Tibial nerve (tissue), 4 donors: Measurements from ENCODE around the gene DUSP8. TPM values are rescaled to one million over a fixed set of nuclear protein-coding genes. Genes with fewer than 3 reads are reported as not detected.
"Not testable (repeated sequence)": the region's sequence is repeated elsewhere in the genome, so short reads cannot be mapped to it uniquely, and the experiment has no call there.

Experiments
- DNase-seq, 2 donors: peaks; one replicate each; pipeline ENCODE4 v3.0.0-alpha.2; 2019; ENCODE audit warnings: low spot score in 2 of 2
- H3K27ac ChIP-seq, 4 donors: fragments of 200-600 bp; sonication (generic) in 3 of 4; one replicate each; pipeline ENCODE4 v1.5.1; 2017 to 2019; ENCODE audit warnings: mild to moderate bottlenecking in 1 of 4
- H3K27me3 ChIP-seq, 2 donors: fragments of 200-600 bp; sonication (generic) in 1 of 2; one replicate each; pipeline versions ENCODE4 v1.5.1 to v1.6.0; 2017 to 2019
- H3K36me3 ChIP-seq, 3 donors: fragments of 200-600 bp; sonication (generic); one replicate each; pipeline ENCODE4 v1.5.1; 2018 to 2019
- H3K4me1 ChIP-seq, 4 donors: fragments of 200-600 bp; sonication (generic) in 3 of 4; one replicate each; pipeline ENCODE4 v1.5.1; 2017 to 2019
- H3K4me3 ChIP-seq, 4 donors: fragments of 200-600 bp; sonication (generic) in 3 of 4; one replicate each; pipeline ENCODE4 v1.5.1; 2017 to 2019; ENCODE audit warnings: mild to moderate bottlenecking in 1 of 4, moderate library complexity in 1 of 4
- H3K9me3 ChIP-seq, 4 donors: fragments of 200-600 bp; sonication (generic) in 3 of 4; one replicate each; pipeline ENCODE4 v1.5.1; 2017 to 2019
- EP300 ChIP-seq, 2 donors: sonication (generic); formaldehyde crosslinking; IDR thresholded peaks; one replicate each; pipeline ENCODE4 v1.6.1; 2017; ENCODE audit warnings: antibody characterized with exemption in 2 of 2, mild to moderate bottlenecking in 1 of 2
- POLR2A ChIP-seq, 2 donors: fragments of 450-650 bp; IDR thresholded peaks; one replicate each; pipeline ENCODE4 v1.6.1; 2017; ENCODE audit warnings: antibody characterized with exemption in 2 of 2, mild to moderate bottlenecking in 2 of 2, moderate library complexity in 2 of 2
- WGBS, 2 donors: methylation state at CpG; one replicate each; pipeline ENCODE4 v1.1.5; 2018; 5-methylcytosine and 5-hydroxymethylcytosine counted together
- total RNA-seq, 4 donors: library from RNA; depleted of rRNA; stranded (reverse); fragments of >200 nt; gene quantifications; one replicate each; pipeline ENCODE4 v1.1.0, GENCODE V29; 2016
- TF ChIP-seq, protein P1 (sequence below), 5 experiments: fragments of 200-600 bp in 3 of 5; fragments of 450-650 bp in 2 of 5; sonication (generic) in 3 of 5; IDR thresholded peaks; one replicate each; pipeline ENCODE4 v1.5.1; 2016 to 2019; ENCODE audit warnings: antibody characterized with exemption in 5 of 5, mild to moderate bottlenecking in 3 of 5, moderate library complexity in 2 of 5

DUSP8 gene
- total RNA-seq, 4 donors from 2014 or later: 1.9 to 10.8 (median 3.4) TPM

DNA sequence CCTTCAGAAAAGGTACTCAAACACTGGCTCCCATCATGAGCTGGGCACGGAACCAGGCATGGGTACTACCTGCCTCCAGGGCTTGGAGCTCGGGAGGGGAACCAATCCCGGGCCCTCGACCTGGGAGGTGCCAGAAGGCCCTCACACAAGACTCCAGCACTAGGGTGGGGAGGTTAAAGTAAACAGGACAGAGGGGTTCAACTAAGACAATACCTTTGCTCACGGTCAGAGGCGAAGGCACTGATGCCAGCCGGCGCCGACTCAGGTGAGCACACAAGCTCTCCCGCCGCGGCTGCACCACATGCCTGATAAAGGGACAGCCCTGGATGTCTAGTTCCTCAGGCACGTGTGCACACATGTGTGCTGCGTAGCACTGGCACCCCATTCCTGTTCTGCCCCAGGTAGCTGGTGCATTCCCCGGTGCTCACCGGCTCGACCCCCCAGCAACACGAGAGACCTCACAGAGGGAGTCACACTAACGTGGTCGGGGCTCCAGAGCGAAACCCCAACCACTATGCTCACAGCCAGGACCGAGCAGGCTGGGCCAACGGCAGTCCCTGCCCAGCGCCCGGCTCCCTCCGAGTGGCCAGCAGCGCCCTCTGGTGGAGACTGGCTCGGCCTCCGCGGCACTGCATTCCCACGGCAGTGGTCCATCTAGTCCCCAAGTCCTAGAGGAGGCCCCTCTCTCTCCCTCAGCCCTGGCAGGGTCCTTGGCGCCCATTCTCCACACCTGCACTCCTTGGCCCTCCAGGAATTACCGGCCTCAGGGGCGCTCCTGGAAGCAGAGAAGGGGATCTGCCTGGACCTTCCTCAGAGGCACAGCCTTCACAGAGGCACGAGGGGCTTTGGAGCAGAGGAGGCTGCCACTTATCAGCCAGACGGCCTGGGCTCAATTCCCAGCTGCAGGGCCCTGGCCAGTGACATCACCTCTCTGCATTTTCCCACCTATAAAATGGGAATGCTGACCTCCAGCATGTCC, 56.7 kb downstream of the DUSP8 start:
- Histone ChIP-seq H3K27ac (peak overlapping the region in 2 of 4 donors; percentile 27 to 65), H3K27me3 (no peaks in the 10 kb centered on the region), H3K36me3 (peaks cover 0 to 3% (median 0%) of the 10 kb centered on the region in 3 donors), H3K4me1 (peaks cover 0 to 88% (median 27%) of the 10 kb centered on the region in 4 donors), H3K4me3 (peak overlapping the region in 1 of 4 donors; percentile 17), H3K9me3 (no peaks in the 10 kb centered on the region)
- DNase-seq: peak; percentile 69 to 78
- WGBS, 2 donors: 39 to 40% methylated on average over 28 to 30 of the region's 36 CpGs
- TF ChIP-seq POLR2A (IDR thresholded peaks at IDR 0.05) (no peak), EP300 (IDR thresholded peaks at IDR 0.05) (peak in 1 of 2 donors; percentile 50)
- TF ChIP-seq, protein P1, sequence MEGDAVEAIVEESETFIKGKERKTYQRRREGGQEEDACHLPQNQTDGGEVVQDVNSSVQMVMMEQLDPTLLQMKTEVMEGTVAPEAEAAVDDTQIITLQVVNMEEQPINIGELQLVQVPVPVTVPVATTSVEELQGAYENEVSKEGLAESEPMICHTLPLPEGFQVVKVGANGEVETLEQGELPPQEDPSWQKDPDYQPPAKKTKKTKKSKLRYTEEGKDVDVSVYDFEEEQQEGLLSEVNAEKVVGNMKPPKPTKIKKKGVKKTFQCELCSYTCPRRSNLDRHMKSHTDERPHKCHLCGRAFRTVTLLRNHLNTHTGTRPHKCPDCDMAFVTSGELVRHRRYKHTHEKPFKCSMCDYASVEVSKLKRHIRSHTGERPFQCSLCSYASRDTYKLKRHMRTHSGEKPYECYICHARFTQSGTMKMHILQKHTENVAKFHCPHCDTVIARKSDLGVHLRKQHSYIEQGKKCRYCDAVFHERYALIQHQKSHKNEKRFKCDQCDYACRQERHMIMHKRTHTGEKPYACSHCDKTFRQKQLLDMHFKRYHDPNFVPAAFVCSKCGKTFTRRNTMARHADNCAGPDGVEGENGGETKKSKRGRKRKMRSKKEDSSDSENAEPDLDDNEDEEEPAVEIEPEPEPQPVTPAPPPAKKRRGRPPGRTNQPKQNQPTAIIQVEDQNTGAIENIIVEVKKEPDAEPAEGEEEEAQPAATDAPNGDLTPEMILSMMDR (IDR thresholded peaks at IDR 0.05): peak; percentile 86 to 97 (median 95)

DNA sequence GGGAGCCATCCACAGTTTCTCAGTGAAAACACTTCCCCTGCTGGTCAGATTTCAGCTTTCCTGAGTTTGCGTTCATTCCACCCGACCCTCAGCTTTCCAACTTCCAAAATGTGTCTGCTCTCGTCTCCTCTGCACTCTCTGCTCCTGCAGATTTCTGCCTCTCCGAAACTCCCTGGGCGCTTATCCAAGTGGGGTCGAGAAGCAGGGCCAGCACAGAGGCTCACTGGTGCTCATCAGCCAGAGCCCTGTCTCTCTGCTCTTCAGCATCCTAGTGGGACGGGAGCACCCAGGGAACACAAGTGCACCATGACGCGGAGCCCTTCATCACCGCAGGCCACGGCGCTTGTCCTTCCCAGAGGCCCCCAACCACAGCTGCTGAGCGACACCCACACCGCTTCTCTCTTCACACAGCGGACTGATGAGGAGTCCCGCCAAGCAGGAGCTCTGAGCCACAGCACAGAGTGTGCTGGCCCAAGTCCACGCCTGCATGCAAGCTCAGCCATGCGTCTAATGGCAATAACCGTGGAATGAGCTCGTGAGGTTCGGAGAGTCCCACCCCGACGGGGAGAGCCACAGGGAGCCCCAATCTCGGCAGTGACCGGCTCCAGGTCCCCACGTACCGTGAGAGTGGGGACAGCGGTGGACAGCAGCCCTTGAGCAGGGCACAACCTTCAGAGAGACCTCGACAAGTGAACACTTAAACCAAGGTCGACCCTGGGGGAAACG, 57.6 kb downstream of the DUSP8 start:
- DNase-seq: no peak
- Histone ChIP-seq H3K4me3 (no peak overlapping the region), H3K27ac (peak overlapping the region in 2 of 4 donors; percentile 27 to 65), H3K36me3 (peaks cover 0 to 3% (median 0%) of the 10 kb centered on the region in 3 donors), H3K27me3 (no peaks in the 10 kb centered on the region), H3K4me1 (peaks cover 0 to 84% (median 27%) of the 10 kb centered on the region in 4 donors), H3K9me3 (no peaks in the 10 kb centered on the region)
- TF ChIP-seq, protein P1 (IDR thresholded peaks at IDR 0.05): no peak
- peak in 1 of 2 donors; percentile 16 for TF ChIP-seq EP300 (IDR thresholded peaks at IDR 0.05)
- 71 to 72% methylated on average over 27 to 31 of the region's 31 CpGs for WGBS, 2 donors

DNA sequence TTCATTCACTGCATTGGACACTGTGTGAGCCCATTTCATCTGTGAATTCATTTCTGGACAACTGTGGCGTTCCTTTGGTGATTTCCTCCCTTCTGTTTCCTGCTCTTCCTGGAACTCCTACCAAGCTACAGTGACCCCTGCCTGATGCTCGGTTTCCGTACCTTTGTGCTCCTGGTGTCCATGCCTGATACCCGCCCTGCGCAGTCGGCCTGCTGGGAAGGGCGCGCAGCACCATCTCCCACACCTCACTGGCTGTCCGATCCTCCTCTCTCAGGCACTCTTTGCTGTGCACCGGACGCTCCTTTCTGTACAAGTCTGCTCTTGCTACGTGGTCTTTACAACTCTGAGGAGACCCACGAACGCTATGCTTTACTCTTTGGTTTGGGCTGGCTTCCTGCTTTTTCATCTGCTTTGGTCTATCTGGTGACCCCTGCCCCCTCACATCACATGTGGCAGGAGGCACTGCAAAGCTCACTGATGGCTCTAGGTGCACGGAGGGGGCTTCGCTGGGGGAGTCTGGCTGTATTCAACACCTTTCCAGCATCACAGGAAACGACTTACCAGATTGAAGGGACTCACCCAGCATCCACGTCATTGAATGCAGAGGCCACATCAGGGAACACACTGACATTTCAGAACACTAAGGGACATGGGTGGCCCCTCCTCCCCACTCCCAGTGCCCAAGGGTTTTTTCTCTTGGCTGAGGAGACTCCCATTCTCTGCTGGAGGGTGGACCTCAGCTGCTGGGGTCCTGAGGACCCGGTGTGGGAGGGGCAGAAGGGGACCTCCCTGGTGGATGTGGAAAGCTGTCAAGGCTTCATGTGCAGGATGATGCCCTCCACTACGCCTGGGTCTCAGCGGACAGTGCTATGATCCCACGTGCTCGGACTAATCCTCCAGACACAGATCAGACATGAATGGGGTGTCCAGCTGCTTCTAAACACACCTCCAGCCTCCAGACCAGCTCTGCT, 58.5 kb downstream of the DUSP8 start:
- Histone ChIP-seq H3K27ac (peak overlapping the region in 3 of 4 donors; percentile 45 to 65 (median 52)), H3K9me3 (no peaks in the 10 kb centered on the region), H3K4me1 (peaks cover 0 to 84% (median 28%) of the 10 kb centered on the region in 4 donors), H3K36me3 (no peaks in the 10 kb centered on the region), H3K27me3 (no peaks in the 10 kb centered on the region), H3K4me3 (no peak overlapping the region)
- WGBS, 2 donors: 73 to 83% methylated on average over 19 to 23 of the region's 23 CpGs
- DNase-seq: no peak
- TF ChIP-seq POLR2A (IDR thresholded peaks at IDR 0.05): no peak
- TF ChIP-seq, protein P1 (IDR thresholded peaks at IDR 0.05): no peak
- no peak for TF ChIP-seq EP300 (IDR thresholded peaks at IDR 0.05)

DNA sequence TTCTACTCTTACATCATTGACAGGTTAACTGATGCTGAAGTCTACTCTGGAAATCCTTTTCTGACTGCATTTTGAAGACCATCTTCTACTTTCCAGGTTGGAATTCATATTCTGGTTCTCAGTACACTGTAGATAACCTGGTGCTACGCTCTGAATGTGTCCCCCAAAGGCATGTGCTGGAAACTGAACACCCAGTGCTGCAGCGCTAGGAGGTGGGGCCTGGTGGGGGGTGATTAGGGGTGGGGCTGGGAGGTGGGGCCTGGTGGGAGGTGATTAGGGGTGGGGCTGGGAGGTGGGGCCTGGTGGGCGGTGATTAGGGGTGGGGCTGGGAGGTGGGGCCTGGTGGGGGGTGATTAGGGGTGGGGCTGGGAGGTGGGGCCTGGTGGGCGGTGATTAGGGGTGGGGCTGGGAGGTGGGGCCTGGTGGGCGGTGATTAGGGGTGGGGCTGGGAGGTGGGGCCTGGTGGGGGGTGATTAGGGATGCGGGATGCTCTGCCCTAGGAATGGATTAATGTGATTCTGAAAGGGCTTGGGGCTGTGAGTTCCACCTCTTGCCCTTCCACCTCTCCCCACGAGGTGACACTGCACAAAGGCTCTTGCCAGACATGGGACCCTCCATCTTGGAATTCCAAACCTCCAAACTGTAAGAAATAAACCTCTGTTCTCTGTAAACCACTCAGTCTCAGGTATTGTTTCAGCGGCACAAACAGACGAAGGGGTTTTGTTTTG, 59.4 kb downstream of the DUSP8 start:
- not testable (repeated sequence) for H3K4me3 ChIP-seq, DNase-seq, H3K27me3 ChIP-seq, H3K36me3 ChIP-seq, H3K9me3 ChIP-seq
- H3K27ac ChIP-seq: peak overlapping the region in 3 of 4 donors; percentile 45 to 77 (median 52)
- H3K4me1 ChIP-seq: peaks cover 0 to 90% (median 32%) of the 10 kb centered on the region in 4 donors
- TF ChIP-seq EP300 (IDR thresholded peaks at IDR 0.05): peak in 1 of 2 donors; percentile 31
- 56 to 69% methylated on average over 7 of the region's 9 CpGs for WGBS, 2 donors
